ENCODE measurements around the gene SEPTIN12.
A peak's percentile ranks its signal among the peaks of the same experiment; 100 is the strongest.
"Not testable (repeated sequence)": the region's sequence is repeated elsewhere in the genome, so short reads cannot be mapped to it uniquely, and the experiment has no call there.

SEPTIN12 gene

DNA sequence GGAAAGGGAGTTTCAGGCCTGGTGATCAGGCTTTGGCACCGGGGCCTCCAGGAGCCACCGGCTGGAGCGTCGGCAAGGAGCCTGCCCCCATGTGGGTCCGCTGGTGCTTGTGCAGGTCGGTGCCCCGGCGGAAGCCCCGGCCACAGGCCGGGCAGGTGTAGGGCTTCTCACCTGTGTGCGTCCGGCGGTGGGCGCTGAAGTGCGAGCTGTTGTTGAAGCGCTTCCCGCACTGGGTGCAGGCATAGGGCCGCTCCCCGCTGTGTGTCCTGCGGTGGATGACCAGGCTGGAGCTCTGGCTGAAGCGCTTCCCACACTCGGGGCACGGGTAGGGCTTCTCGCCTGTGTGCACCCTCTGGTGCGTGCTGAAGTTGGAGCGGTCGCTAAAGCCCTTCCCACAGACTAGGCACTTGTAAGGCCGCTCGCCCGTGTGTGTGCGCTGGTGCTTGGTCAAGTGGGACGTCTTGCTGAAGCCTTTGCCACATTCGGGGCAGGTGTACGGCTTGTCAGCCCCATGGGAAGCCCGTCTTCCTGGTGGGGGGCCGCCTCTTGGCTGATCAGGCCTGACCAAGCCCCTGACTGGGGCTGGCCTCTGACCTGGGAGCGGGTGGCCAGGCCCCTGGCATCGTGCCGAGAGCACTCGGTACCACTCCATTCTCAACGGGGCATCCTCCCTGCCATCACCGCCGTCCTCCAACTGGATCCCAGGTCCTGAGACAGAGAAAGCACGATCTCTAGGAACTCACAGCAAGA lies 35.6 kb downstream of the SEPTIN12 start:
- no peak for DNase-seq (ENCODE audit: low spot score)

DNA sequence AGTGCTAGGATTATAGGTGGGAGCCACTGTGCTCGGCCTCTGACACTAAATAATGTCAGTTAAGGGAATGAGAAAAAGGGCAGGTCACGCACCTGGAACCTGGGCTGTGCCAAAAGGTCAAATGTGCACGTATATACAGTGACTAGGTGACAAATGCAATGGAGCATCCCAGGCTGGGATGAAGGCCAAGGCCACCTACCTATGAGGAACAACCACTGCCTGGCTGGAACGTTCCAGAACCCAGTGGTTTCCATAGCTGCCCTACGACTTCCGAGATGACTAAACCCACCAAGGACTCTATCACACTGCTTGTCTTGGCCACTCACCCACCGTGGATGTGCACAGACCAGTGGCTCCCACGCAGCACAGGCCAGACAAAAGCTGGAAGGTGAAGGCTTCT lies 37.2 kb downstream of the SEPTIN12 start:
- DNase-seq (ENCODE audit: low spot score): no peak

DNA sequence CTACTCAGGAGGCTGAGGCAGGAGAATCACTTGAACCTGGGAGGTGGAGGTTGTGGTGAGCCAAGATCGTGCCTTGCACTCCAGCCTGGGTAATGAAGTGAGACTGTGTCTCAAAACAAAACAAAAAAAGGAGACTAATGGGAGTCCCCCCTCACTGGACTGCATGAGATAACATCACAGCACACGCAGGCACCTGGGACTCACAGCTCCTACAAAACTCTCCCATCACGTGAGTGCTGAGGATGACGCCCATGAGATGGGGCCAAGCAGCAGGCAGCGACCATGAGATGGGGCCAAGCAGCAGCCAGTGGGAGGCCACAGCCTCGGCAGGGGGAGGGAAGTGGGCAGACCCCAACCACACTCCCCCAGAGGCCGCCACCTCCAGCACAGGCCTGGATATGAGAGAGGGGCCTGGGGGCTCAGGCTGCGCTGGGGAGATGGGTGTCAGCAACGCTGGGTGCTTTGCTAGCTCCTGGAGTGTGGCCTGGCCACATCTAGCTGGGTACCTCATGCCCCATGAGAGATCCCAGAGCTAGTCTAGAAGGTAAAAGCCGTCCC lies 38.4 kb downstream of the SEPTIN12 start:
- no peak for DNase-seq (ENCODE audit: low spot score)

DNA sequence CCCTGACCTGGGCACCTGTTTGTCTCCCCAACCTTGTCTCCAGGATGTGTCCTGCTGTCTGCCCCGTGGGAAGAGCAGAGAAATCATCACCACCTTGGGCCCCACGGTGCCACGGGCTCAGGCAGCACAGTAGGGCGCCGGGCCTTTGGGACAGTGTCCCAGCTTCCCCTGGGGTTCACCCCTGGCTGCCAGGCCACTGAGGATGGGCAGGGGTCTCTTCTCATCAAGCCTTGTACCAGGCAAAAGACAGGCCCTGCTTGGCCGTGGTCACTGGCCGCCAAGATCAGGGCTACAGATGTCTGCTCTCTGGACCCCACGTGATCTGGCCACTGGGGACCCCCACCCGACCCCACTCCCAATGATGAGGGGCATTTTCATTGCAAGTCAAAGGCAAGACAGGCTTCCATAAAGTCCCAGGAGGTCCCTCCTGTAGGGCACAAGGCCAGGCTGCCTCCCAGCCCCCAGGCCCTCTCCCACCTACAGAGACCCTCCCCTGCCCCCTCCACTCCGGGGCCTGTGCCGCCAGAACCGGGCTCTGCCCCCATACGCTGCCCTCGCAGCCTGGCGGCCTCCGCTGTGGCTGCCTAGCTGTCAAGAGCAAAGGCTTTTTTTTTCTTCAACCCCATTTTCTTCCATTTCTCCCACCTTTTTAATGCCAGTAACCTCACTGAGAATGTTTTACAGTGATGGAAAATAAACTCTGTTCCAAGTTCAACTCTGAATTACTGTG lies 39.3 kb downstream of the SEPTIN12 start:
- DNase-seq (ENCODE audit: low spot score): no peak

DNA sequence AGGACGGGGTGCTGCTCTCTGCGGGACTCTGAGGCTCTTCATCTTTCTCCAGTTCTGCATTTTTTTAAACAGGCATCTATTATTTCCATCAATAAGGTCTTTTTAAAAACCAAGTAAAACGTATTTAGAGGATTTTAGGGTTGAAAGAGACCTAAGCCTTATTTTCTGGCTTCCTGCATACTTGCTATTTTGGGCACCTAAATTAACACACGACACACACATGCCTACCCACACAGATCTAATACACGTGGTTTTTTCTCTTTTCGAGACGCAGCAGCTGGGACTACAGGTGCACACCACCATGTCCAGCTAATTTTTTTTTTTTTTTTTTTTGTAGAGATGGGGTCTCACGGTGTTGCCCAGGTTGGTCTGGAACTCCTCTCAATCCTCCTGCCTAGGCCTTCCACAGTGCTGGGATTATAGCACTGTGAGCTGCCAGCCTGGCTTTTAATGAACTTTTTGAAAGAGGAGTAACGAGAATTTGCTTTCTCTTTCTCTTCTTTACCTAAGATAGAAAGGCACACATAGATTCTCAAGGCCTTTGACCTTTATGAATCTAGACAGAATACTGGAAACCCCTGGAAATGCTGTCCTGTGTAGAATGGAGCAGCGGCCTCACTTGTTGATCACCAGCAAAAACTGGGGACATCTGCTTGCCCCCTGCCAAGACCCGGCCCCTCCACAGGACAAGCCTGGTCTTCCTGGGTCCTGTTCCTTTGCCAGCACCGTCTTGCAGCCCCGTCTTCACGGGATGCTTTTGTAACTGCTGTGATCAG lies 40.1 kb downstream of the SEPTIN12 start:
- DNase-seq (ENCODE audit: low spot score): no peak

DNA sequence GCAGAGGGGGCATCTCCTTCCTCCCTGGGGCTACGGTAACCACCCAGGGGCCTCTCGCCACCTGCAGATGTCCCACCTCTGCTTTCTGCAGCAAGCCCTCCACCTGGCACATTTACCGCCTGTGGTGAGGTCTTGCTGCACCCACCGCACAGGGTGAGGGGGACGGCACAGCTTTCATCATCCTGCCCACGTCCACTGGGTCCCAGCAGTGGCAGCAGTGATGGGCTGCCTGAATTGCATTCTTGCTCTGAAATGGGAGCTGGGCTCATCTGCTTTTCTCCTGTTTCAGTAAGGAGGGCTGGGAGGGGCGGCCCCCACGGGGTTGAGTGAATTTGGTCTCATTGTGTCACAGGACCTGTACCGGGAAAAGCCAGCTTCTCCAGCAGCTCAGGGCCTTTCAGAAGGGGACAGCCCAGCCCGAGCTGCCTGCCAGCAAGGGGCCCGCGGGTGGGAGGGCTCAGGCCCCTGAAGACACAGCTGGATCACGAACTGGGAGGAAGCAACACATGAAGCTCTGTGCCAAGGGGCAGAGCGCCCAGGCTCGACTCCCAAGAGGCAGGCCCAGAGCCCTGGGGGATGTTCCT lies 41.1 kb downstream of the SEPTIN12 start:
- no peak for DNase-seq (ENCODE audit: low spot score)

DNA sequence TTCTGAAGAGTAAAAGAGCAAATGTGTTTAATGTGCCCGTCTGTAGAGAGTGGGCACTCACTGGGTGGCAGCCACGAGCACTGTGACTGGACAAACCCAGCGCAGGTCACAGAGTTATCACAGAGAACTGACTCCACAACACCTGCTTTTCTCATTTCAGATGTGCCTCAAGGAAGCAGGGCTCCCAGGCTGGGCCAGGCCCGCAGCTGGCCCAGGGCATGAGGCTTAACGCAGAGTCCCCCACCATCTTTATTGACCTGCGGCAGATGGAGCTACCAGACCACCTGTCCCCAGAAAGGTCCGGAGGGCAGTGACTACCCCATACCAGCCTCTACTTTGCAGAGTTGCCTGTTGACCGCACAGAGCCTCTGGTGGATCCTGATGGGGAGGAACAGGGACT lies 41.9 kb downstream of the SEPTIN12 start:
- DNase-seq (ENCODE audit: low spot score): no peak

DNA sequence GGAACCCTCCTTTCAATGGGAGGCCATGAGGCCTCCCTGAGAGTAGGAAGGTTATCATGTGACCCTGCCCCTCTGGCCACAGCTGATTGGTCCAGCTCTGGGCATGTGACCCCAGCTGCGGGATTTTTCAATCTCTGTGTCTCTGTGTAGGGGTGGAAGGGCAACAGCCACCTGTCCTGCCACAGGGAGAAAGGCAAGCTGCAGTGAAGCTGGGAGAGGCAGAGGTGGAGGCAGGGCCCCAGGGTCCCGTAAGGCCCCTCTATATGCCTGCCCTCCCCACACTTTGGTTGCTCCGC lies 42.9 kb downstream of the SEPTIN12 start:
- DNase-seq (ENCODE audit: low spot score): no peak

DNA sequence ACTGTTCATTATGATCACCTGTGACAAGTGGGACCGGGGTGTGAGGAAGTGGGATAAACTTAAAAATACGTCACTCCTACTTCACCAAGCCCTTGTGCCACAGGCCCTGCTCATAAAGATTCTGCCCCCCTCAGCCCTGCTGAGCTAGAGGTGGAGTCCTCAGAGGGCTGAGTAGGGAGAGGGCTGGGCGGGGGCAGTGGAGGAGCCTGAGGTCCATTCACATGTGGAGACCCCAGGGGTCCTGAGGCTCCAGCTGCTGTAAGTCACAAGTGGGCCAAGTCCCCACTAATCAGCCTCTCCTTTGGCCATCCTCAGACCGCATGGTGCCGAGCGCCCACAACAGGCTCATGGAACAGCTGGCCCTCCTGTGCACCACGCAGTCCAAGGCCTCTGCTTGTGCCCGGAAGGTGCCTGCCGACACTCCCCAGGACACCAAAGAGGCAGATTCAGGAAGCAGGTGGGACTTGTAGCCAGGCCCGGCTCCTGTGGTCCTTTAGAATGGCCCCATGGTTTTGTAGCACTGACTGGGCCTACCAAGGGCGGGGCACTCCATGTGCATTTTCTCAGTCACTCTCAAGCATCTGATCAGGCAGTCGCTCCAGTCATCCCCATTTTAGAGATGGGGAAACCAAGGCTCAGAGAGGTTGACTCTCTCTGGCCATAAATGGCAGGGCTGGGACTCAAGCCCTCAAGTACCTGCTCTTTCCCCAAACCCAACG lies 43.4 kb downstream of the SEPTIN12 start:
- DNase-seq (ENCODE audit: low spot score): no peak

DNA sequence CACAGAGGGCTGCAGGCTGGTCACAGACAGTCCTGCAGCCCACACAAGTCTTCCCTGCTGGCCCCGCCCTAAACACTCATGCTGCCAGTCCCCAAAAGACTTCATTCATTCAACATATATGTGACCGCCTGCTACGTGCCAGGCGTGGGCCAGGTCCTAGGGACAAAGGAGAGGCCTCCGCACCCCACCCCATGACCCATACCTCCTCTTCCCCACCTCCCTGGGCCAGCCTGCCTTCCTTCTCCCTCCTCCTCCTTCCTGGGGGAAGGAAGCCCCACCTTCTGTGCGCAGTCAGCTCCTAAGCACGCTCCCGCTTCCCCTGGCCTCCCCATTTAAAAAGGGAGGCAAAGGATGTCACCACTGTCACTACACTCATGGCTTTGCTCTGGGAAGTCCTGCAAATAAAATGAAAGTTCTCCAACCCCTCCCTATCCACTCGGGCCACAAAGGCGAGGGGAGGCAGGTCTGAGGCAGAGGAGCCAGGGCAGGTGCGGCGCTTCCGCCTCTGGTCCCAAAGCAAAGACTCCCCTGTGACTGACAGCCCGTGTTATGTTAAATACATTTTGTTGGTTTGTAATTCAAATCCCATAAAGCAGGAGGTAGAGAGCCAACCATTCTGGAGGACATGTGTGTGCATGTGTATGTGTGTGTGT lies 44.8 kb downstream of the SEPTIN12 start:
- DNase-seq (ENCODE audit: low spot score): no peak

DNA sequence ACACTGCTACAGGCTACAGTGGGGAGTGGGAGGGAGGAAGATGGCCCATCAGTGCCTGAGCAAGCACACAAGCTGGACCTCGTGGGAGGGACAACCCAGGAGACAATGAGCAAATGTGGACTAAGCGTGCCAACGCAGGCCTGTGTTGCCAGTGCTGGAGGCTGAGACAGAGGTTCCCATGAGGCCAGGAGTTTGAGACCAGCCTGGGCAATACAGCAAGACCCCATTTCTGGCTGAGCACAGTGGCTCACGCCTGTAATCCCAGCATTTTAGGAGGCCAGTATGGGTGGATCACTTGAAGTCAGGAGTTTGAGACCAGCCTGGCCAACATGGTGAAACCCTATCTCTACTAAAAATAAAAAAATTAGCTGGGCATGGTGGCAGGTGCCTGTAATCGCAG lies 49.8 kb downstream of the SEPTIN12 start:
- not testable (repeated sequence) for DNase-seq (ENCODE audit: low spot score)

DNA sequence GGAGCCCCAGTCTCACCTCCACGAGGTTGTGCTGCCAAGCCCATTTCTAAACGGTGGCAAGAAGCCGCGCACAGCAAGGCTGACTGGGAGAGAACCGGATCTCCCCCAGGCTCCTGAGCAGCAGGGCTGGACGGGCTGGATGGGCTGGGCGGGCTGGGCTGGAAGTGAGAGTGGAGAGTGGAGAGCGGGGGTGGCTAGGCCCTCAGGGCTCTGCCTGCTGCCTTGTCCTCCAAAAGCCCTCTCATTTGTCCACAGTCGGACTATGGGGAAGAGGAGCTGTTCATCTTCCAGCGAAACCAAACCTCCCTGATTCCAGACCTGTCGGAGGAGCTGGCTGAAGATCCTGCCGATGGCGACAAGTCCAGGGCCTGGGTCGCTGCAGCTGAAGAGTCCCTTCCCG lies 50.6 kb downstream of the SEPTIN12 start:
- no peak for DNase-seq (ENCODE audit: low spot score)

DNA sequence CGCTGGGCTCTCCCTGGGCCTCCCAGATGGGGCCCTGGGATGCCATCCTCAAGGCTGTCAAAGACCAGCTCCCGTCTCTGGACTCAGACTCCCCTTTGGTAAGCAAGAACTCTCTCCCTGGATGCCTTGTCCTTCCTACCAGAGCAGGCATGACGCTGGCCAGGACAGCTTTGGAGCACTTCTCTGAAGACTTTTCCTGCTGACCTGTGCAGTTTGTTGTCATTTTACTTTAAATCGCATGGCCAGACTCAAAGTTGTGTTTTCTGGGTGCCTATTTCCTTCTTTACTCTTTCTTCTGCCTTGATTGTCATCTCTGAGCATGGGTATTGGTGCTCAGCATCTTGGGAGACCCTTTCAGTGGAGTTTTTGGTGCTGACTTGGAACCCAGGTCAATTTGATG lies 51.6 kb downstream of the SEPTIN12 start:
- DNase-seq (ENCODE audit: low spot score): no peak

DNA sequence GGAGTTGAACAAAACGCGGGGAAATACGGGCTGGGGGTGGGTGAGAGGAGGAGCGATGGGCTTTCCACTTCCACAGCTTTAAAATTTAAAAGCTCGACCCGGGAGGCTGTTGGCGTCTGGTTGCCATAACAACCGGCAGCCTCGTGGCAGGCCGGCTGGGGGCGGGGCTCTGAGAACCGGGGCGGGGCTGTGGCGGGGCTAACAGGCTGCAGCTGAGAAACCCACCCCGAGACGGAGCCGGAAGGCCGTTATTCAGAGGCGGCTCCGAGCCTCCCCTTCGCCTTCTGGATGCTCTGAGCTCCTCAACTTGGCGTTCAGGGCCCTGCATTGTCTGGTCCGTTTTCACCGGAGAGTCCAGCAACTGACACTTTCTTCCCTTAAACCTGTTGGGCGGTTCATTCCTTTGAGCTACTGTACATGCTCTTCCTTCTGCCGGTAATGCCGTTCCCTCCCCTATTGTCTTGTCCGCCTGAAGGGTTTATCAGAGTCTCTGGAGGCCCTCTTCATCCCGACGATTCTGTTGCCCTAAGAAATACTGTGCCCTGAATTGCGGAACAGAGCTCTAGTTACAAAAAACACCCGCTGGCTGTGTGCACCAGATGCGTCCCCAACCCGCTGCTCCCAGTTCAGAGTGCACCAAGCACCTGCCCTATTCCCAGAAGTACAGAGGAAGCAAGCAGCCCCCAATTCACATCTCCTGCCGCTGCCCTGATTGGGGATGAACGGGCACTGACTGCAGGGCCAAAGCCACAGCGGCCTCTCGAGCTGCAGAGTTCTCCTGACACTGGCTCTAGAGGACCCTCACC lies 53.2 kb downstream of the SEPTIN12 start:
- peak; percentile 93 for DNase-seq (ENCODE audit: low spot score)

DNA sequence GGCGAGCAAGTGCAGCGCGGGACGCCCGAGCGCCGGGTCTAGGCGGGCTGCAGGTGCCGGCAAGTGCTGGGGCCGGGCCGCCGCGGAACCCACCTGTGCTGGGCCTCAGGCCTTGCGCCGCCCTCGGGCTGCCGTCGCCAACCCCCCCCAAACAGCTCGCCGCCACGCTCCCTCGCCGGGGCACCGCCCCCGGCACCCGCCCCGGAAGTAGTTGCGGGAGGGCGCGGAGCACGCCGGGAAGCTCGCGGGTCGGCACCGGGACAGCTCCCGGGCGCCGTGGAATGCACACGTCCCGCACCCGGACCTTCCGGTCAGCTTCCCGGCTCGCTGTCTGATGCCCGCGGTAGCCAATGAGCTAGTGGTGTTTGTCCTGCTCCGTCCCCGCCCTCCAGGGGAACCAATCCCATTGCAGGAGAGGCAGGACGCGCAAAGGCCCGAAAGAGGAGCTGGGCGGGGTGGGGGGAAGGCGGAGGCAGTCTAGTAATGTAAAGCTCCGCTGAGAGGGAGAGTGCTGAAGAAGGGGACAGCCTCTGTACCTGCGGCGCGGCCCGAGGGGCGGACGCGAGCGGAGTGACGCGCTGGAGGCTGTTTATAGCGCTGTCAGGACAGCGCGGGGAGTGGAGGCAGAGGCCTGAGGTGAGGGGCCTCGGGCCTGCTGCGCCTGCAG lies 53.9 kb downstream of the SEPTIN12 start, which contains the start of the genes ANKS3 and DNAAF8:
ANKS3 (minus strand) TSS at position 209 of the 667 bp plus-strand sequence. CDS start 4,122 bp downstream, outside the sequence.
DNAAF8 (plus strand) TSS at position 475 of the 667 bp plus-strand sequence. CDS start 1,978 bp downstream, outside the sequence.
- DNase-seq (ENCODE audit: low spot score): peak; percentile 100

DNA sequence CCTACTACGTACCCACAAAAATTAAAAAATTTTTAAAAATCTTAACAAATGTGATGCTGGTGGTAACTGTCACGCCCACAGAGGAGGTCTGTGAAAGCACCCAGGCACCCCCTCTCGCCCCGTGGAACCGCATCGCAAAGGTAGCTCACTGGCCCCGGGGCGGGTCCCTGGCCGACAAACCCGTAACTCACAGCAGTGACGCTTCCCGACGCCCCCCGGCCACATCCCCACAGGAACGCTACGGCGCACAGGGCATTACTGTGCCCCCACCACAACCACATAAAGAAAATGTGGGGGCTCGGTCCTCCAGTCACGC lies 54.4 kb downstream of the SEPTIN12 start:
- DNase-seq (ENCODE audit: low spot score): peak; percentile 22

DNA sequence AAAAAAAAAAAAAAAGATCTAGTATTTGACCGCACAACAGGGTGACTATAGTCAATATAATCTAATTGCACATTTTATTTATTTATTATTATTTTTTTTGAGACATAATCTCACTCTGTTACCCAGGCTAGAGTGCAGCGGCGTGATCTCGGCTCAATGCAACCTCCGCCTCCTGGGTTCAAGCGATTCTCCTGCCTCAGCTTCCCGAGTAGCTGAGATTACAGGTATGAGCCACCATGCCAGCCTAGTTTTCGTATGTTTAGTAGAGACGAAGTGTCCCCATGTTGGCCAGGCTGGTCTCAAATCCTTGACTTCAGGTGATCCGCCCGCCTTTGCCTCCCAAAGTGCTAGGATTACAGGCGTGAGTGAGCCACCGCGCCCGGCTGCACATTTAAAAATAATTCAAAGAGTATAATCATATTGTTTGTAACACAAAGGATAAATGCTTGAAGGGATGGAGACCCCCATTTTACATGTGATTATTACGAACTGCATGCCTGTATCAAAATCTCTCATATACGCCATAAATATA lies 54.9 kb downstream of the SEPTIN12 start:
- no peak for DNase-seq (ENCODE audit: low spot score)

DNA sequence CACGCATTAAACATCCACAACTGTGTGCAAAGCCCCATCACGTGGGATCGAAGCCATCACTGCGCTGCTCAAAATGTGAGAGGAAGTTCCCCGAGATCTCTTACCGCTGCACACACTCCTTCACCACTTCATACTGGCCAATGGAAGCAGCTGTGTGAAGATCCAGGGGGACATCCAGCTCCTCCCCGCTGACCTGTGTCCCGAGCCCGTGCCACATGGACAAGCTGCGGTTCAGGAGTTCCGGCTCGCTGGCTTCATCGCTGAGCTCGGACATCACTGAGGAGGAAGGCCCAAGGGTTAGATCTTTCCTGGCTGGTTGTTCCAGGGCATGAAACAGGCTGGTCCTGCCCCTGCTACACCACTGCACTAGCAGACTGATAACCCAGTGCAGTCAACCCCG lies 58.3 kb downstream of the SEPTIN12 start:
- no peak for DNase-seq (ENCODE audit: low spot score)

DNA sequence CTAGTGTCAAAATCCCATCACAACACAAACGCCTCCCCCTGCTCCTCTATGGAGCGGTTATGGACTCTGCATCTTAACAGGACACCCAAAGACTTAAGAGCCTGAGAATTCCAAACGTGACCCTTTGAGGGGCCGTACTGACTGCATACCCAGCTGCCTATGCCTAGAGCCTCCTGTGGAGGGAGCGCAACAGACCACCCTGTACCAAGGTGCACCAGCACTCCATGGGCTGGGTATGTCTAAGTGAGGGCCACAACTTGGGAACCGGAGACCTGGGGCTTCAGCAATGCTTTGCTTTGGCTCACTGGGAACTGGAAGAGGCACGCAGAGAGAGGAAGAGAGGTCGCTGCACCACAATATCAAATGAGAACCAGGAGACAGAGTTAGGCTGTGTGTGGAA lies 59.5 kb downstream of the SEPTIN12 start:
- DNase-seq (ENCODE audit: low spot score): no peak

All from hepatic stellate cell (primary cell).